Body of pancreas (tissue), 4 donors: Measurements from ENCODE around the gene NAA50.

Source experiments
- POLR2A ChIP-seq, 3 donors: fragments of 450-650 bp; IDR thresholded peaks; one replicate each; pipeline ENCODE4 v1.6.1; 2016; ENCODE audit warnings: antibody characterized with exemption in 3 of 3, mild to moderate bottlenecking in 2 of 3
- TF ChIP-seq, protein P1 (sequence below), 7 experiments: fragments of 450-650 bp in 4 of 7; fragments of 200-600 bp in 3 of 7; sonication (generic) in 3 of 7; IDR thresholded peaks; one replicate each; pipeline ENCODE4 v1.5.1; 2016 to 2019; ENCODE audit warnings: antibody characterized with exemption in 7 of 7

DNA sequence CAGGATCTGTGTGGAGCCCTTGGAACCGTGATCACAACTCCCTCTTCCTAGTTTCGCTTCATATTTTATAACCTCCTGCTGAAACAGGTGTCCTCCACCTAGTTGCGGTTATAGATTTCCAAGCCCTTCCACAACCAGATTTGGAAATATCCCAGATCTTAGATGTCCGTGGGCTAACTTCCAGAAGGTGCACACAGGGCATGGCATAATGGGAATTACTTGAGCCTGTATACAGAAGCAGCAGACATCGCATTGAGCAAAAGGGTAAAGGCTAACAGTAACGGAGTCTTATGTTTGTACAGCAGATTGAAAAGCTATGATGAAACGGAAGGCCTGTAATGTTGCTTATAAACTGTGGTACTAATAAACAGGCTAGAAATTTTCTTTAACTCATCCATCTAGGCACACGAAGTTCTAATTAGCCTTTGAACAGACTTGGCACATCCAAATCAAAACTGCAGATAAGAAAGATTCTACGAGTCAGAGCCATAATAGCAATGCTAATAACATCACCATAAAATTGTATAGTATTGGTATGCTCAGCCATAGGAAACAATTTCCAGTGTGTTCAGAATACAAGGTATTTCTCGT is 48.5 kb downstream of the NAA50 start:
- TF ChIP-seq, protein P1, sequence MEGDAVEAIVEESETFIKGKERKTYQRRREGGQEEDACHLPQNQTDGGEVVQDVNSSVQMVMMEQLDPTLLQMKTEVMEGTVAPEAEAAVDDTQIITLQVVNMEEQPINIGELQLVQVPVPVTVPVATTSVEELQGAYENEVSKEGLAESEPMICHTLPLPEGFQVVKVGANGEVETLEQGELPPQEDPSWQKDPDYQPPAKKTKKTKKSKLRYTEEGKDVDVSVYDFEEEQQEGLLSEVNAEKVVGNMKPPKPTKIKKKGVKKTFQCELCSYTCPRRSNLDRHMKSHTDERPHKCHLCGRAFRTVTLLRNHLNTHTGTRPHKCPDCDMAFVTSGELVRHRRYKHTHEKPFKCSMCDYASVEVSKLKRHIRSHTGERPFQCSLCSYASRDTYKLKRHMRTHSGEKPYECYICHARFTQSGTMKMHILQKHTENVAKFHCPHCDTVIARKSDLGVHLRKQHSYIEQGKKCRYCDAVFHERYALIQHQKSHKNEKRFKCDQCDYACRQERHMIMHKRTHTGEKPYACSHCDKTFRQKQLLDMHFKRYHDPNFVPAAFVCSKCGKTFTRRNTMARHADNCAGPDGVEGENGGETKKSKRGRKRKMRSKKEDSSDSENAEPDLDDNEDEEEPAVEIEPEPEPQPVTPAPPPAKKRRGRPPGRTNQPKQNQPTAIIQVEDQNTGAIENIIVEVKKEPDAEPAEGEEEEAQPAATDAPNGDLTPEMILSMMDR (IDR thresholded peaks at IDR 0.05) = no peak
- peak in 2 of 3 donors; percentile 46 to 54 for TF ChIP-seq POLR2A (IDR thresholded peaks at IDR 0.05)
